ENCODE results near the gene FBF1. TPM values are rescaled to one million over a fixed set of nuclear protein-coding genes. Genes with fewer than 3 reads are reported as not detected.
A peak's percentile ranks its signal among the peaks of the same experiment; 100 is the strongest.

Gene FBF1
- total RNA-seq, 4 donors from 2014 or later, result 7.2 to 47.0 (median 25.0) TPM

- H3K27ac ChIP-seq, result no peak overlapping the region
- TF ChIP-seq CTCF (IDR thresholded peaks at IDR 0.05) (no peak), POLR2A (IDR thresholded peaks at IDR 0.05) (no peak)
- H3K4me1 ChIP-seq, result peaks cover 0 to 19% (median 2%) of the 10 kb centered on the region in 4 donors
- H3K36me3 ChIP-seq, result no peaks in the 10 kb centered on the region
- H3K9me3 ChIP-seq, result no peaks in the 10 kb centered on the region
- H3K4me3 ChIP-seq, result no peak overlapping the region
- no peaks in the 10 kb centered on the region for H3K27me3 ChIP-seq
- DNase-seq, result no peak
Measured at GRCh38 chr17:75925103-75925502, 15.7 kb downstream of the FBF1 start.

- peaks cover 0 to 19% (median 2%) of the 10 kb centered on the region in 4 donors for H3K4me1 ChIP-seq
- peak in 2 of 3 donors; percentile 64 to 66 for DNase-seq
- no peaks in the 10 kb centered on the region for H3K36me3 ChIP-seq
- H3K4me3 ChIP-seq, result no peak overlapping the region
- H3K9me3 ChIP-seq, result no peaks in the 10 kb centered on the region
- no peaks in the 10 kb centered on the region for H3K27me3 ChIP-seq
- TF ChIP-seq POLR2A (IDR thresholded peaks at IDR 0.05) (no peak), CTCF (IDR thresholded peaks at IDR 0.05) (no peak)
- no peak overlapping the region for H3K27ac ChIP-seq
Measured at GRCh38 chr17:75922963-75923874, 17.6 kb downstream of the FBF1 start.

- H3K27ac ChIP-seq, result no peak overlapping the region
- no peaks in the 10 kb centered on the region for H3K9me3 ChIP-seq
- no peaks in the 10 kb centered on the region for H3K36me3 ChIP-seq
- H3K4me1 ChIP-seq, result peaks cover 0 to 19% (median 2%) of the 10 kb centered on the region in 4 donors
- no peaks in the 10 kb centered on the region for H3K27me3 ChIP-seq
- H3K4me3 ChIP-seq, result no peak overlapping the region
- no peak for TF ChIP-seq POLR2A (IDR thresholded peaks at IDR 0.05)
- no peak for TF ChIP-seq CTCF (IDR thresholded peaks at IDR 0.05)
- no peak for DNase-seq
Measured at GRCh38 chr17:75922173-75922961, 18.5 kb downstream of the FBF1 start.

- no peak for DNase-seq
- Histone ChIP-seq H3K4me1 (peaks cover 0 to 13% (median 2%) of the 10 kb centered on the region in 4 donors), H3K27ac (no peak overlapping the region), H3K27me3 (no peaks in the 10 kb centered on the region), H3K4me3 (no peak overlapping the region), H3K9me3 (no peaks in the 10 kb centered on the region), H3K36me3 (no peaks in the 10 kb centered on the region)
- TF ChIP-seq CTCF (IDR thresholded peaks at IDR 0.05) (no peak), POLR2A (IDR thresholded peaks at IDR 0.05) (no peak)
Measured at GRCh38 chr17:75921596-75921995, 19.2 kb downstream of the FBF1 start.

- DNase-seq, result no peak
- Histone ChIP-seq H3K36me3 (no peaks in the 10 kb centered on the region), H3K27me3 (no peaks in the 10 kb centered on the region), H3K9me3 (no peaks in the 10 kb centered on the region), H3K27ac (no peak overlapping the region), H3K4me1 (peaks cover 0 to 13% (median 2%) of the 10 kb centered on the region in 4 donors), H3K4me3 (no peak overlapping the region)
- TF ChIP-seq CTCF (IDR thresholded peaks at IDR 0.05) (no peak), POLR2A (IDR thresholded peaks at IDR 0.05) (no peak)
Measured at GRCh38 chr17:75920045-75920560, 20.7 kb downstream of the FBF1 start.
